ENCODE results near the gene HSP90AA1. TPM values are rescaled to one million over a fixed set of nuclear protein-coding genes. Genes with fewer than 3 reads are reported as not detected.

HSP90AA1 gene
- total RNA-seq, 4 donors from 2014 or later: 208 to 800 (median 247) TPM

DNA sequence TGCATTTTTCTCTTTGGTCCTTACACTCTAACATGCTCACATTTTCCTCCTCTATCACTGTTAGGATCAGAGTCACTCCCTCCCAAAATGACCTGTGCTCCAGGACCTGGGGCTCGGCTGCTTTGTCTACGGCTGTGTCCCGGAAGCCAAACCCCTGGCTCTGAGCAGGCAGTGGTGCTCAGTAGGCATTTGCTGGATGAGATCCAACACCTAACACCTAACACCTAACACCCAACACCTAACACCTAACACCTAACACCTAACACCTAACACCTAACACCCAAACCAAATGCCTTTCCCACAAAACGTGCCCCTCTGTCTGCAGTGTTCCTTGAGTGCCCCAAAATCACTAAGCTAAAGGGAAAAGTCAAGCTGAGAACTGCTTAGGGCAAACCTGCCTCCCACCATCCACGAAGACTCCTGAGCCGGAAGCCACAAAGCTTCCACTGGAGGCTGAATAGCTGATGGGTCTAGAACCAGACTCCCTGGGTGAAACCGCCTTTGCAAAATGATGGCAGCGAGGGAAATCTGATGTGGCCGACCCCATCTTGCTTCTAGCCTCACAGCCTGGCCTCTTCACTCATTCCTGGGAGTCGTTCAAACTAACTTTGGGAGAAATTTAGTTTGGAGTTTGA, 29.2 kb downstream of the HSP90AA1 start:
- intact Hi-C loops (cut with DNase I; ENCODE audit: low total_unique reads): no loop called here
- Histone ChIP-seq H3K9me3 (no peaks in the 10 kb centered on the region), H3K4me3 (no peak overlapping the region), H3K4me1 (no peaks in the 10 kb centered on the region), H3K27me3 (no peaks in the 10 kb centered on the region), H3K27ac (no peak overlapping the region), H3K36me3 (no peaks in the 10 kb centered on the region)
- TF ChIP-seq, protein P1, sequence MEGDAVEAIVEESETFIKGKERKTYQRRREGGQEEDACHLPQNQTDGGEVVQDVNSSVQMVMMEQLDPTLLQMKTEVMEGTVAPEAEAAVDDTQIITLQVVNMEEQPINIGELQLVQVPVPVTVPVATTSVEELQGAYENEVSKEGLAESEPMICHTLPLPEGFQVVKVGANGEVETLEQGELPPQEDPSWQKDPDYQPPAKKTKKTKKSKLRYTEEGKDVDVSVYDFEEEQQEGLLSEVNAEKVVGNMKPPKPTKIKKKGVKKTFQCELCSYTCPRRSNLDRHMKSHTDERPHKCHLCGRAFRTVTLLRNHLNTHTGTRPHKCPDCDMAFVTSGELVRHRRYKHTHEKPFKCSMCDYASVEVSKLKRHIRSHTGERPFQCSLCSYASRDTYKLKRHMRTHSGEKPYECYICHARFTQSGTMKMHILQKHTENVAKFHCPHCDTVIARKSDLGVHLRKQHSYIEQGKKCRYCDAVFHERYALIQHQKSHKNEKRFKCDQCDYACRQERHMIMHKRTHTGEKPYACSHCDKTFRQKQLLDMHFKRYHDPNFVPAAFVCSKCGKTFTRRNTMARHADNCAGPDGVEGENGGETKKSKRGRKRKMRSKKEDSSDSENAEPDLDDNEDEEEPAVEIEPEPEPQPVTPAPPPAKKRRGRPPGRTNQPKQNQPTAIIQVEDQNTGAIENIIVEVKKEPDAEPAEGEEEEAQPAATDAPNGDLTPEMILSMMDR (IDR thresholded peaks at IDR 0.05): no peak
- no peak for TF ChIP-seq POLR2A (IDR thresholded peaks at IDR 0.05)
- DNase-seq: no peak

DNA sequence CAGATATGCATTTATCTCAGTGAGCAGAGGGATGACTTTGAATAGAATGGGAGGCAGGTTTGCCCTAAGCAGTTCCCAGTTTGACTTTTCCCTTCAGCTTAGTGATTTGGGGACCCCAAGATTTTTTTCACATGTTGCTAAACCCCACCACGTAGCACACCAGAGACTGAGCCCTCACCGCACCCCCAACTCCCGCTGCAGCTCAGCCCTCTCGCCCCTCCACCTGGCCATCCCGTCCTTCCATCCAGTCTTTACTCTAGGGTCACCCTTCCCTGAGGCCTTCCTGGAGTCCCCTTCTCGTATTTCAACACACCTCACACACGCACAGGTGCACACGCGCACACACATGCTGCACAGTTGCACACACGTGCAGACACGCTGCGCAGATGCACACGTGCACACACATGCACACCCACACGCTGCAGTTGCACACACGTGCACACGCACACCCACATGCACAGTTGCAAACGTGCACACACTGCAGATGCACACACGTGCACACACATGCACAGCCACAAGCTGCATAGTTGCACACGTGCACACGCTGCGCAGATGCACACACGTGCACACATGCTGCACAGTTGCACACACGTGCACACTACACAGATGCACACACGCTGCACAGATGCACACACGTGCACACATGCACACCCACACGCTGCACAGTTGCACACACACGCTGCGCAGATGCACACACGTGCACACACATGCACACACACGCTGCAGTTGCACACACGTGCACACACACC, 30.0 kb downstream of the HSP90AA1 start:
- no peak overlapping the region for H3K27ac ChIP-seq
- no peaks in the 10 kb centered on the region for H3K36me3 ChIP-seq
- H3K4me3 ChIP-seq: no peak overlapping the region
- DNase-seq: no peak
- H3K9me3 ChIP-seq: no peaks in the 10 kb centered on the region
- H3K27me3 ChIP-seq: no peaks in the 10 kb centered on the region
- H3K4me1 ChIP-seq: no peaks in the 10 kb centered on the region
- intact Hi-C loops (cut with DNase I; ENCODE audit: low total_unique reads): no loop called here
- TF ChIP-seq, protein P1 (IDR thresholded peaks at IDR 0.05): no peak
- TF ChIP-seq POLR2A (IDR thresholded peaks at IDR 0.05): no peak

DNA sequence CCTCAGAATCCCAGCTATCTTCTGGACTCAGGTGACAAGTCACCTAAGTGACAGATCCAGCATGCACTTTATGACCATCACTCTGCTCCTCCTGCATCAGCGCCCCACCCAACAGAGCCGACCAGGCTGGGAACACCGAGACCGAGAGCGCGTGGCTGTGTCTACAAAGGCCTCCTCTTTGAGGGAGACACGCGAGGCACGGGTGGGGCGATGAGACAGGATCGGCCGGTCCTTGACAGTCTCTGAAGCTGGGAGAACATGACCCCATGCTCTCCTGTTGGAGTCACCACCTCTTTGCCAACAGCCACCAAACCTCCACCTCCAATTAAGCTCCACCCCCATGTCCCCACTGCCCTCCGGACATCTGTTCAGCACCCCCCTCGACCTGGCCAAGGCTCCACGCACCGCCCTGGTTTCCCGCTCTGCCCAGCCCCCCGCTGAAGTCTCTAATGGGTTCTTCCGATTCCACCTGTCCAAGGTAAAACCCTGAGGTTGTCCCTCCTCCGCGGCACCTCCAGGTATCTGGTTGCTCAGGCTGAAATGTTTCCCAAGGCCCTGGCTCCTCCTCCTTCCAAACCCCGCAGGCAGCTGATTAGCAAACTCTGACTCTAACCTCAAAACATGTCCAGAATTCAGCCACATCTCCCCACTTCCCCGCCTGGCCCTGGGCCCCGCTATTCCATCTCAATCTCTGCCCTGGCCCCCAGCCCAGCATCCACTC, 31.5 kb downstream of the HSP90AA1 start:
- intact Hi-C loops (cut with DNase I; ENCODE audit: low total_unique reads): no loop called here
- H3K4me3 ChIP-seq: no peak overlapping the region
- TF ChIP-seq, protein P1 (IDR thresholded peaks at IDR 0.05): no peak
- no peak for TF ChIP-seq POLR2A (IDR thresholded peaks at IDR 0.05)
- H3K36me3 ChIP-seq: no peaks in the 10 kb centered on the region
- no peak for DNase-seq
- H3K27me3 ChIP-seq: no peaks in the 10 kb centered on the region
- H3K9me3 ChIP-seq: no peaks in the 10 kb centered on the region
- H3K4me1 ChIP-seq: no peaks in the 10 kb centered on the region
- H3K27ac ChIP-seq: no peak overlapping the region

DNA sequence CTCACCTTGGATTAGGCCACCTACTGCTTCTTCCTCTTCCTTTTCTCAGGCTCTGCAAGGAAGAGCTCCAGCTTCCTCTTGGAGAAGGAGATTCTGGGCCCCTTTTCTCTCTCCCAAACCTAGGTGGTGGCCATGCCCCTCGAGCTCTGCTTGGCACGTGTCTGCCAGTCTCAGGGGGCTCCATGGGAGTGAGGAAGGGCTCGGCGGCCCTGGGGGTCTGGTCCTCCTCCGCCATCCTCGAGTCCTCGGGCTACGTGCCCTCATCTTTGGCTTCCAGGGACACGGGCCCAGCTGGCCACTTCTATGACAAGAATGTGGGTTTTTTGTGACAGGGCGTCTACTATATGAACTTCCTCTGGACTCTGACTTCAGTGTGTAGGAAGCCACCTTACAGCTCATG, 34.3 kb downstream of the HSP90AA1 start:
- H3K27me3 ChIP-seq: no peaks in the 10 kb centered on the region
- TF ChIP-seq, protein P1 (IDR thresholded peaks at IDR 0.05): no peak
- no peak for TF ChIP-seq POLR2A (IDR thresholded peaks at IDR 0.05)
- no peak overlapping the region for H3K4me3 ChIP-seq
- no peaks in the 10 kb centered on the region for H3K4me1 ChIP-seq
- no peaks in the 10 kb centered on the region for H3K9me3 ChIP-seq
- H3K27ac ChIP-seq: no peak overlapping the region
- intact Hi-C loops (cut with DNase I; ENCODE audit: low total_unique reads): no loop called here
- DNase-seq: no peak
- H3K36me3 ChIP-seq: no peaks in the 10 kb centered on the region

DNA sequence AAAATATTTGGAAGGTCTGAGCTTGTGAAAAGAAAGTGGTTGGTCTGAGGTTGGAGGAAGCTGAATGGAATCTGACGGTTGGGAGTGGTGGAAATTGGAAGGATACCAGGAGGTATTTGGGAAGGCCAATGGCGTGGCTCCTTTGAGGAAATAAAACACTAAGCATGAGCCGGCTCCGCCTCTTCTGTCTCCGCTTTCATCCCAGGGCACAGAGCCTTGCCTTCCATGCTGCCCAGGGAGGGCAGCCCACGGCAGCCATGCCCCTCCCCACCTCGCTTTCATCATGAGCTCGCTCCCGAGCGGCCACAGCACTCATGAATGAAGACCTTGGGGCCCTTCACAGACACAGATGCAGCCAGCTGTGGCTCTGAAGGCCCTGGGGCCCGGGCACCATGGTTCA, 36.2 kb downstream of the HSP90AA1 start:
- no peak overlapping the region for H3K4me3 ChIP-seq
- TF ChIP-seq, protein P1 (IDR thresholded peaks at IDR 0.05): no peak
- TF ChIP-seq POLR2A (IDR thresholded peaks at IDR 0.05): no peak
- intact Hi-C loops (cut with DNase I; ENCODE audit: low total_unique reads): no loop called here
- H3K27ac ChIP-seq: no peak overlapping the region
- H3K9me3 ChIP-seq: no peaks in the 10 kb centered on the region
- H3K27me3 ChIP-seq: no peaks in the 10 kb centered on the region
- DNase-seq: no peak
- no peaks in the 10 kb centered on the region for H3K36me3 ChIP-seq
- no peaks in the 10 kb centered on the region for H3K4me1 ChIP-seq

Data from uterus (tissue), 4 donors.